ENCODE results near the gene PGC.

The PGC gene

GRCh38 chr6:41790045-41790444, 42.8 kb upstream of the PGC start:
- no peaks in the 10 kb centered on the region for H4K20me1 ChIP-seq (ENCODE audit: insufficient read depth, low read length)
- no peak overlapping the region for H3K9ac ChIP-seq (ENCODE audit: low read length)
- H3K9me3 ChIP-seq (ENCODE audit: insufficient read depth, low read length), result no peaks in the 10 kb centered on the region
- no peak overlapping the region for H2AFZ ChIP-seq (ENCODE audit: low read depth, low read length)
- peaks cover 12% of the 10 kb centered on the region for H3K4me1 ChIP-seq (ENCODE audit: low read length)
- H3K36me3 ChIP-seq (replicated peaks; ENCODE audit: low read depth, low read length), result peaks cover 41% of the 10 kb centered on the region
- H3K4me2 ChIP-seq (ENCODE audit: low read length), result no peak overlapping the region
- no peak overlapping the region for H3K27ac ChIP-seq (ENCODE audit: low read length)
- H3K79me2 ChIP-seq (ENCODE audit: low read length), result peaks cover 29% of the 10 kb centered on the region
- H3K4me3 ChIP-seq (ENCODE audit: low read length), result no peak overlapping the region
- no peaks in the 10 kb centered on the region for H3K27me3 ChIP-seq (ENCODE audit: low read depth, low read length)
- TF ChIP-seq CTCF (IDR thresholded peaks at IDR 0.05; ENCODE audit: low read depth, low read length) (no peak), EZH2phosphoT487 (IDR thresholded peaks at IDR 0.05; ENCODE audit: low read depth) (no peak)

- Histone ChIP-seq H3K27ac (ENCODE audit: low read length) (no peak overlapping the region), H3K4me3 (ENCODE audit: low read length) (no peak overlapping the region), H3K9ac (ENCODE audit: low read length) (no peak overlapping the region)
These were observed 42.2 kb upstream of the PGC start for GRCh38 chr6:41789390-41789724.

GRCh38 chr6:41787219-41787917, 40.2 kb upstream of the PGC start, which contains the start of gene TOMM6:
TOMM6 (plus strand) TSS chr6:41787694; CDS start chr6:41787698, 4 bp downstream.
- H3K36me3 ChIP-seq (replicated peaks; ENCODE audit: low read depth, low read length), result peaks cover 32% of the 10 kb centered on the region
- no peak for TF ChIP-seq EZH2phosphoT487 (IDR thresholded peaks at IDR 0.05; ENCODE audit: low read depth)
- TF ChIP-seq CTCF (IDR thresholded peaks at IDR 0.05; ENCODE audit: low read depth, low read length), result peak; percentile 84
- H2AFZ ChIP-seq (ENCODE audit: low read depth, low read length), result peak within 1 kb of the TSS; percentile 74
- H3K9me3 ChIP-seq (ENCODE audit: insufficient read depth, low read length), result no peaks in the 10 kb centered on the region
- no peaks in the 10 kb centered on the region for H3K27me3 ChIP-seq (ENCODE audit: low read depth, low read length)
- H4K20me1 ChIP-seq (ENCODE audit: insufficient read depth, low read length), result no peaks in the 10 kb centered on the region
- peaks cover 24% of the 10 kb centered on the region for H3K4me1 ChIP-seq (ENCODE audit: low read length)
- peak within 1 kb of the TSS; percentile 99 for H3K9ac ChIP-seq (ENCODE audit: low read length)
- H3K4me2 ChIP-seq (ENCODE audit: low read length), result peak within 1 kb of the TSS; percentile 89
- H3K4me3 ChIP-seq (ENCODE audit: low read length), result peak within 1 kb of the TSS; percentile 98
- H3K27ac ChIP-seq (ENCODE audit: low read length), result peak within 1 kb of the TSS; percentile 85
- peaks cover 29% of the 10 kb centered on the region for H3K79me2 ChIP-seq (ENCODE audit: low read length)

More at GRCh38 chr6:41789390-41789724, 42.2 kb upstream of the PGC start:
- H3K27me3 ChIP-seq (ENCODE audit: low read depth, low read length), result no peaks in the 10 kb centered on the region
- no peaks in the 10 kb centered on the region for H4K20me1 ChIP-seq (ENCODE audit: insufficient read depth, low read length)
- H3K9me3 ChIP-seq (ENCODE audit: insufficient read depth, low read length), result no peaks in the 10 kb centered on the region
- peaks cover 19% of the 10 kb centered on the region for H3K4me1 ChIP-seq (ENCODE audit: low read length)
- H2AFZ ChIP-seq (ENCODE audit: low read depth, low read length), result no peak overlapping the region
- H3K79me2 ChIP-seq (ENCODE audit: low read length), result peaks cover 29% of the 10 kb centered on the region
- H3K4me2 ChIP-seq (ENCODE audit: low read length), result no peak overlapping the region
- TF ChIP-seq EZH2phosphoT487 (IDR thresholded peaks at IDR 0.05; ENCODE audit: low read depth) (no peak), CTCF (IDR thresholded peaks at IDR 0.05; ENCODE audit: low read depth, low read length) (no peak)
- peaks cover 37% of the 10 kb centered on the region for H3K36me3 ChIP-seq (replicated peaks; ENCODE audit: low read depth, low read length)

- H4K20me1 ChIP-seq (ENCODE audit: insufficient read depth, low read length), result no peaks in the 10 kb centered on the region
- peak overlapping the region; percentile 89 for H3K4me2 ChIP-seq (ENCODE audit: low read length)
- H2AFZ ChIP-seq (ENCODE audit: low read depth, low read length), result peak overlapping the region; percentile 68; the same call in 1 of the 2 replicates
- H3K9me3 ChIP-seq (ENCODE audit: insufficient read depth, low read length), result no peaks in the 10 kb centered on the region
- peaks cover 27% of the 10 kb centered on the region for H3K4me1 ChIP-seq (ENCODE audit: low read length)
- H3K4me3 ChIP-seq (ENCODE audit: low read length), result peak overlapping the region; percentile 98
- H3K79me2 ChIP-seq (ENCODE audit: low read length), result peaks cover 29% of the 10 kb centered on the region
- H3K27me3 ChIP-seq (ENCODE audit: low read depth, low read length), result no peaks in the 10 kb centered on the region
- H3K27ac ChIP-seq (ENCODE audit: low read length), result peak overlapping the region; percentile 85
- no peak for TF ChIP-seq EZH2phosphoT487 (IDR thresholded peaks at IDR 0.05; ENCODE audit: low read depth)
- TF ChIP-seq CTCF (IDR thresholded peaks at IDR 0.05; ENCODE audit: low read depth, low read length), result peak; percentile 76
- peaks cover 26% of the 10 kb centered on the region for H3K36me3 ChIP-seq (replicated peaks; ENCODE audit: low read depth, low read length)
- H3K9ac ChIP-seq (ENCODE audit: low read length), result peak overlapping the region; percentile 85
These were observed 39.4 kb upstream of the PGC start for GRCh38 chr6:41786451-41787218.
